ENCODE results near the gene PLXNB2. TPM values are rescaled to one million over a fixed set of nuclear protein-coding genes. Genes with fewer than 3 reads are reported as not detected.

The PLXNB2 gene
- total RNA-seq, 3 donors from 2014 or later (not counting 1 experiment from before 2014, with no cell fraction given), result 6.0 to 34.7 (median 18.9) TPM

- ATAC-seq (no peak), DNase-seq (no peak)
- Mint-ChIP-seq H3K36me3 (no peaks in the 10 kb centered on the region), H3K27me3 (ENCODE audit: low read depth in 2 of 2) (peaks cover 9 to 22% of the 10 kb centered on the region in 2 donors), H3K27ac (no peak overlapping the region), H3K9me3 (no peaks in the 10 kb centered on the region), H3K4me3 (no peak overlapping the region), H3K4me1 (peaks cover 0 to 5% of the 10 kb centered on the region in 2 donors)
- Histone ChIP-seq H3K27me3 (ENCODE audit: control insufficient read depth, insufficient read depth, low read length) (no peaks in the 10 kb centered on the region), H3K4me3 (ENCODE audit: low read length) (no peak overlapping the region), H3K27ac (ENCODE audit: low read length) (no peak overlapping the region), H3K36me3 (ENCODE audit: control insufficient read depth, insufficient read depth, low read length) (no peaks in the 10 kb centered on the region), H3K4me1 (ENCODE audit: control insufficient read depth, insufficient read depth, low read length) (peaks cover 27% of the 10 kb centered on the region), H3K9me3 (ENCODE audit: control insufficient read depth, insufficient read depth, low read length) (no peaks in the 10 kb centered on the region)
- intact Hi-C loops (cut with micrococcal nuclease), result no loop called here
- TF ChIP-seq CTCF (IDR thresholded peaks at IDR 0.05), result no peak
- WGBS (ENCODE audit: insufficient coverage), result 53% methylated on average over 5 of the region's 5 CpGs
Observed at GRCh38 chr22:50294319-50294656, 13.2 kb downstream of the PLXNB2 start.

- Mint-ChIP-seq H3K36me3 (no peaks in the 10 kb centered on the region), H3K4me3 (no peak overlapping the region), H3K4me1 (peaks cover 0 to 5% of the 10 kb centered on the region in 2 donors), H3K9me3 (no peaks in the 10 kb centered on the region), H3K27ac (no peak overlapping the region), H3K27me3 (ENCODE audit: low read depth in 2 of 2) (peaks cover 9 to 22% of the 10 kb centered on the region in 2 donors)
- Histone ChIP-seq H3K4me1 (ENCODE audit: control insufficient read depth, insufficient read depth, low read length) (peaks cover 27% of the 10 kb centered on the region), H3K27me3 (ENCODE audit: control insufficient read depth, insufficient read depth, low read length) (no peaks in the 10 kb centered on the region), H3K27ac (ENCODE audit: low read length) (no peak overlapping the region), H3K36me3 (ENCODE audit: control insufficient read depth, insufficient read depth, low read length) (no peaks in the 10 kb centered on the region), H3K9me3 (ENCODE audit: control insufficient read depth, insufficient read depth, low read length) (no peaks in the 10 kb centered on the region), H3K4me3 (ENCODE audit: low read length) (no peak overlapping the region)
- no peak for ATAC-seq
- intact Hi-C loops (cut with micrococcal nuclease), result no loop called here
- DNase-seq, result no peak
- TF ChIP-seq CTCF (IDR thresholded peaks at IDR 0.05), result no peak
- 30% methylated on average over 42 of the region's 42 CpGs for WGBS (ENCODE audit: insufficient coverage)
Observed at GRCh38 chr22:50293441-50294318, 13.8 kb downstream of the PLXNB2 start.

GRCh38 chr22:50292643-50293440, 14.6 kb downstream of the PLXNB2 start:
- no peaks in the 10 kb centered on the region for H3K9me3 ChIP-seq (ENCODE audit: control insufficient read depth, insufficient read depth, low read length)
- peaks cover 9 to 18% of the 10 kb centered on the region in 2 donors for H3K27me3 Mint-ChIP-seq (ENCODE audit: low read depth in 2 of 2)
- H3K4me3 ChIP-seq (ENCODE audit: low read length), result no peak overlapping the region
- H3K27ac Mint-ChIP-seq, result no peak overlapping the region
- H3K36me3 ChIP-seq (ENCODE audit: control insufficient read depth, insufficient read depth, low read length), result no peaks in the 10 kb centered on the region
- no peak for TF ChIP-seq CTCF (IDR thresholded peaks at IDR 0.05)
- peaks cover 27% of the 10 kb centered on the region for H3K4me1 ChIP-seq (ENCODE audit: control insufficient read depth, insufficient read depth, low read length)
- no peaks in the 10 kb centered on the region for H3K9me3 Mint-ChIP-seq
- intact Hi-C loops (cut with micrococcal nuclease), result no loop called here
- 16% methylated on average over 29 of the region's 29 CpGs for WGBS (ENCODE audit: insufficient coverage)
- no peak for ATAC-seq
- H3K27ac ChIP-seq (ENCODE audit: low read length), result no peak overlapping the region
- H3K36me3 Mint-ChIP-seq, result no peaks in the 10 kb centered on the region
- H3K27me3 ChIP-seq (ENCODE audit: control insufficient read depth, insufficient read depth, low read length), result no peaks in the 10 kb centered on the region
- H3K4me1 Mint-ChIP-seq, result peaks cover 0 to 5% of the 10 kb centered on the region in 2 donors
- no peak for DNase-seq
- no peak overlapping the region for H3K4me3 Mint-ChIP-seq

Data from natural killer cell (primary cell).